Heart right ventricle (tissue), 16 donors: Measurements from ENCODE around the gene NTRK1. TPM values are rescaled to one million over a fixed set of nuclear protein-coding genes. Genes with fewer than 3 reads are reported as not detected.

Source experiments
- ATAC-seq, 8 donors: fragments of 200-7000 bp; cut with Tn5 transposase; one replicate each; pipeline ENCODE4 v1.9.1; 2020; ENCODE audit warnings: mild to moderate bottlenecking in 8 of 8, moderate library complexity in 8 of 8, moderate number of reproducible peaks in 1 of 8
- DNase-seq, 2 donors: peaks; one replicate each; pipeline ENCODE4 v3.0.0-alpha.2; 2020
- H3K27ac ChIP-seq, 10 donors: fragments of 200-600 bp; sonication (generic) in 2 of 10; one replicate each; pipeline versions ENCODE4 v1.5.0 to v1.8.0; 2020 to 2022; ENCODE audit warnings: mild to moderate bottlenecking in 3 of 10
- H3K27me3 ChIP-seq, 7 donors: fragments of 200-600 bp; one replicate each; pipeline ENCODE4 v1.8.0; 2021 to 2022; ENCODE audit warnings: mild to moderate bottlenecking in 2 of 7
- H3K36me3 ChIP-seq, 9 donors: fragments of 200-600 bp; sonication (generic) in 1 of 9; one replicate each; pipeline versions ENCODE4 v1.5.0 to v1.8.0; 2020 to 2022; ENCODE audit warnings: mild to moderate bottlenecking in 2 of 9
- H3K4me1 ChIP-seq, 9 donors: fragments of 200-600 bp; sonication (generic) in 1 of 9; one replicate each; pipeline versions ENCODE4 v1.5.0 to v1.8.0; 2020 to 2022; ENCODE audit warnings: mild to moderate bottlenecking in 4 of 9
- H3K4me3 ChIP-seq, 10 donors: fragments of 200-600 bp; sonication (generic) in 2 of 10; one replicate each; pipeline versions ENCODE4 v1.5.0 to v1.8.0; 2020 to 2022; ENCODE audit warnings: mild to moderate bottlenecking in 7 of 10, moderate library complexity in 2 of 10
- H3K9me3 ChIP-seq, 11 donors: fragments of 200-600 bp in 10 of 11; sonication (generic) in 2 of 11; one replicate each; pipeline versions ENCODE4 v1.5.0 to v1.8.0; 2013 to 2022; ENCODE audit warnings: mild to moderate bottlenecking in 2 of 11, control low read depth in 1 of 11, moderate library complexity in 1 of 11
- CTCF ChIP-seq, 9 donors: fragments of 200-600 bp; sonication (generic) in 2 of 9; IDR thresholded peaks; one replicate each; pipeline versions ENCODE4 v1.5.0 to v1.8.0; 2021 to 2022; ENCODE audit warnings: antibody characterized with exemption in 9 of 9, mild to moderate bottlenecking in 5 of 9, moderate library complexity in 1 of 9
- WGBS, 2 donors: extraction: QIAGEN DNeasy Blood & Tissue Kit; methylation state at CpG; one replicate each; pipeline ENCODE4 v1.1.7; 2013; ENCODE audit warnings: inconsistent platforms in 1 of 2; 5-methylcytosine and 5-hydroxymethylcytosine counted together
- intact Hi-C, 10 donors: fragments of 100-400 bp; cut with DNase I; formaldehyde crosslinking; loops; one replicate each; pipeline versions ENCODE4 v1.11.1 to v1.14.2; 2022
- polyA plus RNA-seq, 2 donors: library from polyadenylated mRNA; stranded (reverse); fragments of 200-250 nt; gene quantifications; one replicate each; pipeline ENCODE4 v1.2.3, GENCODE V29; 2013
- total RNA-seq, 10 donors: library from RNA; stranded (reverse); fragmentation: NEBNext Ultra II Directional in 3 of 10; extraction: Animal tissue kit (Norgen Biotek cat#: 25700) in 3 of 10; gene quantifications; one replicate each; pipeline versions ENCODE4 v1.2.1 to v1.2.4, GENCODE V29; 2021 to 2023
- donor health status: Arrhythmogenic right ventricular cardiomyopathy.
- donor health status: ischemic (EF 13 %, LVEDD 7.1; RV severe dilation, severe dysfunction).
- donor health status: healthy with polysubstance abuse.
- donor health status: DM: no; HTN: yes; CAD: no.
- donor health status: DM: no; HTN: no; CAD: no.
- donor health status: ischemic (EF 25% LVEDD 6.9; RV normal size, moderate dysfunction).
- donor health status: ischemic (EF 25% LVEDD 5.7; RV mildly dilated, moderate dysfunction).
- donor health status: healthy.
- donor health status: DM: yes; HTN: yes; CAD: no.
- donor health status: Ischemic cardiomyopathy.
- donor health status: ischemic (EF 35%, LVEDD 5.7; RV mildly dilated, moderate dysfunction).
- donor health status: nonischemic (EF 11% LVEDD 7.7; RV severe dilation, severe dysfunction).
- donor health status: DM: yes; HTN: yes; CAD: no.
- donor health status: PGD.
- donor health status: ischemic (EF 29% LVEDD 5.4; RV normal size, mild dysfunction).
- donor health status: nonischemic (EF 23%, LVEDD 6.1; RV moderate dilation, normal function).

Gene NTRK1
- total and polyA plus RNA-seq, 12 donors = 0.15 to 3.7 (median 0.69) TPM

DNA sequence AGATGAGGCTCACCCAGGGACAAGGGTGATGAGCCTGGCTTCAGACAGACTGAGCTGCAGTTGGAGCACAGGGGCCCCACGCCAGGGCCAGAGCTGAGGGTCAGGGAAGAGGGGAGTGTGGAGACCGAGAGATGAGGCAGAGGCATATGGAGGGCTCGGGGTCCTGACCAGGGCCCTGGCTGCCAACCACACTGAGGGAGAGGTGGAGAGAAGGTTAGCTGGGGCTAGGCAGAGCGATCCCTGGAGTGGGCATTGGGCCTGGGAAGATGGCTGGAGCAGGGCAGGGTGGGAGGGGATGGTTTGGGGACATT, 40.9 kb downstream of the NTRK1 start:
- no peak for ATAC-seq
- Histone ChIP-seq H3K9me3 (no peaks in the 10 kb centered on the region), H3K4me1 (peaks cover 25 to 97% (median 84%) of the 10 kb centered on the region in 9 donors), H3K27ac (peak overlapping the region in 7 of 10 donors; percentile 20 to 98 (median 49)), H3K27me3 (no peaks in the 10 kb centered on the region), H3K36me3 (peaks cover 0 to 20% (median under 1%) of the 10 kb centered on the region in 9 donors), H3K4me3 (no peak overlapping the region)
- no peak for DNase-seq
- no peak for TF ChIP-seq CTCF (IDR thresholded peaks at IDR 0.05)
- 76 to 88% methylated on average over 4 of the region's 4 CpGs for WGBS, 2 donors
- intact Hi-C loops = no loop called here

GRCh38 chr1:156901966-156902915, 41.6 kb downstream of the NTRK1 start:
- H3K27me3 ChIP-seq = peaks cover 0 to 3% (median 0%) of the 10 kb centered on the region in 7 donors
- TF ChIP-seq CTCF (IDR thresholded peaks at IDR 0.05) = no peak
- peak overlapping the region in 8 of 10 donors; percentile 15 to 98 (median 40) for H3K27ac ChIP-seq
- ATAC-seq (peak in 1 of 8 donors; percentile 7), DNase-seq (no peak)
- H3K36me3 ChIP-seq = peaks cover 0 to 27% (median 6%) of the 10 kb centered on the region in 9 donors
- peak overlapping the region in 1 of 10 donors; percentile 1 for H3K4me3 ChIP-seq
- H3K9me3 ChIP-seq = no peaks in the 10 kb centered on the region
- H3K4me1 ChIP-seq = peaks cover 25 to 97% (median 84%) of the 10 kb centered on the region in 9 donors
- 50 to 59% methylated on average over 22 of the region's 23 CpGs for WGBS, 2 donors
- intact Hi-C loops = no loop called here

DNA sequence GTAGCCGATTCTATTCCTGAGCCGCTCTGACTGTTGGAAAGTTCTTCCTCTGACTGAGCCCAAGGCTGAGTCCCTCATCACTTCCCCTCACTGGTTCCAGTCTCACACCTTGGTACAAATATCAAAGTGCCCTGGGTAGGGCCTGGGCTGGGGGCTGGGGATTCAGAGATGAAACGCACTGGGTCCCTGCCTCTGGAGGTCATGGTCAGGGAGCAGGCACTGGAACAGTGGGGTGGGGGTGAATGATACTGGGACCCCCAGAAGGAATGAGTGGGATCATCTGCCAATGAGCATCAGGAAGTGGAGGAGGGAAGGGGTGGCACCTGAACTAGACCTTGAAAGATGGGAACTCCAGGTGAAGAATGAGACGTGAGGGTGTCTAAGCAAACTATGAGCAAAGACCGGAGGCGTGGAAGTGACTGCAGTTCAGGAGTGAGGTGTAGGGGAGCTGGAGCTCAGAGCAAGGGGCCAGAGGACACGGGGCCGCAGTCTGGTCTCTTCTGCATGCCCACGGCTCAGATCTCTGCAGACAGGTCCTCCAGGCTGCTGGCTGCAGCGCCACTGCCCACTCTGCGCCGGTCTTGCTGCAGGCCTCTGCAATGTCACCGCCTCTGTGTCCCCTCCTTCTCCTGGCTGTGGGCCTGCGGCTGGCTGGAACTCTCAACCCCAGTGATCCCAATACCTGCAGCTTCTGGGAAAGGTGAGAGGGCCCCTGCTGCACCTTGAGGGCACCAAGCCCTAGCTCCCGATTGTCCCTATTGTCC, 42.8 kb downstream of the NTRK1 start:
- no peak for ATAC-seq
- peak overlapping the region in 8 of 10 donors; percentile 3 to 98 (median 29) for H3K27ac ChIP-seq
- peaks cover 0 to 5% (median 0%) of the 10 kb centered on the region in 7 donors for H3K27me3 ChIP-seq
- WGBS, 2 donors = 70 to 72% methylated on average over 15 of the region's 15 CpGs
- peaks cover 18 to 93% (median 85%) of the 10 kb centered on the region in 9 donors for H3K4me1 ChIP-seq
- no peak for TF ChIP-seq CTCF (IDR thresholded peaks at IDR 0.05)
- peaks cover 0 to 39% (median 14%) of the 10 kb centered on the region in 9 donors for H3K36me3 ChIP-seq
- H3K4me3 ChIP-seq = no peak overlapping the region
- H3K9me3 ChIP-seq = no peaks in the 10 kb centered on the region
- intact Hi-C loops = no loop called here
- DNase-seq = no peak
